Osteoblast (primary cell): ENCODE data around the gene B4GALT1. TPM values are rescaled to one million over a fixed set of nuclear protein-coding genes. Genes with fewer than 3 reads are reported as not detected.

Experiments used
- DNase-seq: peaks from one replicate; pipeline ENCODE4 v3.0.0; 2011; ENCODE audit warnings: low spot score, mixed read lengths; ENCODE audit not compliant: insufficient read length; ENCODE audit errors: missing footprints
- H2AFZ ChIP-seq: 2 replicates; pipeline ENCODE4 v1.6.0; 2011; ENCODE audit warnings: mild to moderate bottlenecking, low read length
- H3K27ac ChIP-seq: 2 replicates; pipeline ENCODE4 v1.5.1; 2011; ENCODE audit warnings: mild to moderate bottlenecking, low read depth, low read length, moderate library complexity
- H3K27me3 ChIP-seq: 2 replicates; pipeline ENCODE4 v1.6.0; 2012; ENCODE audit warnings: mild to moderate bottlenecking, control low read depth, inconsistent platforms, low read length, moderate library complexity; ENCODE audit not compliant: insufficient read depth
- H3K36me3 ChIP-seq: 2 replicates; pipeline ENCODE4 v1.5.1; 2011; ENCODE audit warnings: mild to moderate bottlenecking, low read length, control low read depth, moderate library complexity; ENCODE audit not compliant: insufficient read depth
- H3K4me1 ChIP-seq: 2 replicates; pipeline ENCODE4 v1.5.1; 2011; ENCODE audit warnings: mild to moderate bottlenecking, low read length, control low read depth, moderate library complexity; ENCODE audit not compliant: insufficient read depth
- H3K4me2 ChIP-seq: 2 replicates; pipeline ENCODE4 v1.6.0; 2011; ENCODE audit warnings: mild to moderate bottlenecking, low read length; ENCODE audit not compliant: insufficient read depth
- H3K4me3 ChIP-seq: fragments of 200-600 bp; sonication (generic); 3 replicates; pipeline ENCODE4 v1.5.1; 2012; ENCODE audit warnings: mild to moderate bottlenecking, low read length, inconsistent platforms; ENCODE audit not compliant: insufficient read depth
- H3K79me2 ChIP-seq: 2 replicates; pipeline ENCODE4 v1.6.0; 2012; ENCODE audit warnings: mild to moderate bottlenecking, low read length, control low read depth, inconsistent platforms; ENCODE audit not compliant: insufficient read depth
- H3K9me3 ChIP-seq: 2 replicates; pipeline ENCODE4 v1.5.1; 2011; ENCODE audit warnings: low read depth, low read length, control low read depth
- H4K20me1 ChIP-seq: 2 replicates; pipeline ENCODE4 v1.6.0; 2012; ENCODE audit warnings: mild to moderate bottlenecking, low read length, control low read depth; ENCODE audit not compliant: insufficient read depth
- CTCF ChIP-seq: IDR thresholded peaks from 2 replicates; pipeline ENCODE4 v1.5.1; 2011; ENCODE audit warnings: mild to moderate bottlenecking, low read depth, low read length, moderate library complexity; ENCODE audit errors: extremely low read depth
- total RNA-seq: library from RNA; depleted of rRNA; stranded (reverse); fragments of >200 nt; gene quantifications from 2 replicates; pipeline ENCODE4 v1.2.3, GENCODE V29; 2012

The B4GALT1 gene
- total RNA-seq, 1 donor = 63.7 TPM

- no peak overlapping the region for H3K4me2 ChIP-seq
- peaks cover 24% of the 10 kb centered on the region for H3K36me3 ChIP-seq
- no peak overlapping the region for H2AFZ ChIP-seq
- peak; percentile 59 for DNase-seq
- H3K27ac ChIP-seq = no peak overlapping the region
- peaks cover 65% of the 10 kb centered on the region for H4K20me1 ChIP-seq
- no peak overlapping the region for H3K4me3 ChIP-seq
- peaks cover 98% of the 10 kb centered on the region for H3K79me2 ChIP-seq
- no peaks in the 10 kb centered on the region for H3K27me3 ChIP-seq
- H3K4me1 ChIP-seq = peaks cover 41% of the 10 kb centered on the region
- TF ChIP-seq CTCF = no peak
- no peaks in the 10 kb centered on the region for H3K9me3 ChIP-seq
Observed at GRCh38 chr9:33137781-33138264, 29.3 kb downstream of the B4GALT1 start.

- TF ChIP-seq CTCF = no peak
- Histone ChIP-seq H4K20me1 (peaks cover 60% of the 10 kb centered on the region), H3K4me2 (no peak overlapping the region), H3K79me2 (peaks cover 90% of the 10 kb centered on the region), H3K4me1 (peaks cover 41% of the 10 kb centered on the region), H3K9me3 (no peaks in the 10 kb centered on the region), H3K27ac (no peak overlapping the region), H3K27me3 (no peaks in the 10 kb centered on the region), H2AFZ (no peak overlapping the region), H3K4me3 (no peak overlapping the region), H3K36me3 (peaks cover 24% of the 10 kb centered on the region)
- no peak for DNase-seq
Observed at GRCh38 chr9:33136721-33137670, 30.1 kb downstream of the B4GALT1 start.

- Histone ChIP-seq H3K4me2 (no peak overlapping the region), H3K79me2 (peaks cover 85% of the 10 kb centered on the region), H3K4me1 (peaks cover 37% of the 10 kb centered on the region), H3K36me3 (peaks cover 37% of the 10 kb centered on the region), H4K20me1 (peaks cover 48% of the 10 kb centered on the region), H3K9me3 (no peaks in the 10 kb centered on the region), H3K27me3 (no peaks in the 10 kb centered on the region), H3K27ac (peak overlapping the region; percentile 24), H2AFZ (no peak overlapping the region), H3K4me3 (no peak overlapping the region)
- no peak for DNase-seq
- TF ChIP-seq CTCF = no peak
Observed at GRCh38 chr9:33135470-33135958, 31.6 kb downstream of the B4GALT1 start.

GRCh38 chr9:33135031-33135461 is 32.1 kb downstream of the B4GALT1 start:
- Histone ChIP-seq H3K79me2 (peaks cover 83% of the 10 kb centered on the region), H4K20me1 (peaks cover 44% of the 10 kb centered on the region), H3K4me1 (peaks cover 33% of the 10 kb centered on the region)

More at GRCh38 chr9:33135031-33135461, 32.1 kb downstream of the B4GALT1 start:
- Histone ChIP-seq H3K4me3 (no peak overlapping the region), H3K9me3 (no peaks in the 10 kb centered on the region), H3K4me2 (no peak overlapping the region), H3K27ac (peak overlapping the region; percentile 24), H3K36me3 (peaks cover 41% of the 10 kb centered on the region), H2AFZ (no peak overlapping the region), H3K27me3 (no peaks in the 10 kb centered on the region)
- DNase-seq = no peak
- TF ChIP-seq CTCF = no peak
